IMR-90 (cell line): ENCODE results near the gene EML4. TPM values are rescaled to one million over a fixed set of nuclear protein-coding genes. Genes with fewer than 3 reads are reported as not detected.

Source experiments
- ATAC-seq: fragments of 200-7000 bp; cut with Tn5 transposase; 2 replicates; pipeline ENCODE4 v1.9.1; 2020; ENCODE audit warnings: low read depth, mild to moderate bottlenecking, moderate library complexity
- BruUV-seq: library from RNA; stranded (reverse); fragments of 400-500 nt; replicated peaks from 2 replicates; lab custom pipeline; 2021; lab: Mats Ljungman, UMichigan
- CTCF ChIA-PET: fragments of 300-600 bp; formaldehyde crosslinking; extraction: SDS; loops from one replicate; lab custom pipeline; 2021; ENCODE audit warnings: antibody characterized with exemption; lab: Yijun Ruan, JAX
- POLR2A ChIA-PET: fragments of 300-600 bp; sonication (Branson Sonifier 250); formaldehyde crosslinking; loops from one replicate; lab custom pipeline; 2022; ENCODE audit warnings: antibody characterized with exemption; ENCODE audit not compliant: unreplicated experiment; lab: Charles Lee
- DNase-seq: peaks from one replicate; pipeline ENCODE4 v3.0.0; 2013
- H2AFZ ChIP-seq: replicated peaks from 2 replicates; pipeline ENCODE3; 2013; ENCODE audit warnings: low read length, mild to moderate bottlenecking; ENCODE audit not compliant: poor library complexity
- H2AK5ac ChIP-seq: 2 replicates; pipeline ENCODE4 v1.6.1; 2013; ENCODE audit warnings: low read depth, low read length, inconsistent platforms
- H2AK9ac ChIP-seq: replicated peaks from 2 replicates; pipeline ENCODE3; 2013; ENCODE audit warnings: mild to moderate bottlenecking, low read depth, low read length, moderate library complexity; ENCODE audit not compliant: poor library complexity
- H2BK120ac ChIP-seq: 2 replicates; pipeline ENCODE4 v1.6.1; 2013; ENCODE audit warnings: low read depth, low read length, inconsistent platforms
- H2BK15ac ChIP-seq: 3 replicates; pipeline ENCODE4 v1.6.1; 2013; ENCODE audit warnings: low read depth, low read length, inconsistent platforms
- H2BK20ac ChIP-seq: 2 replicates; pipeline ENCODE4 v1.6.1; 2013; ENCODE audit warnings: low read depth, mild to moderate bottlenecking, inconsistent platforms, low read length, moderate library complexity
- H2BK5ac ChIP-seq: 2 replicates; pipeline ENCODE4 v1.6.1; 2013; ENCODE audit warnings: mild to moderate bottlenecking, low read depth, low read length, inconsistent platforms; ENCODE audit not compliant: poor library complexity, severe bottlenecking
- H3K14ac ChIP-seq: replicated peaks from 2 replicates; pipeline ENCODE4 v1.6.1; 2013; ENCODE audit warnings: low read depth, low read length, inconsistent platforms
- H3K18ac ChIP-seq: 2 replicates; pipeline ENCODE4 v1.6.1; 2013; ENCODE audit warnings: low read depth, low read length, control low read depth
- H3K23ac ChIP-seq: 2 replicates; pipeline ENCODE4 v1.6.1; 2013; ENCODE audit warnings: low read depth, low read length, inconsistent platforms
- H3K27ac ChIP-seq: 2 replicates; pipeline ENCODE4 v1.5.1; 2013; ENCODE audit warnings: mild to moderate bottlenecking, control low read depth, low read length; ENCODE audit not compliant: insufficient read depth
- H3K27me3 ChIP-seq: 2 replicates; pipeline ENCODE4 v1.6.1; 2013; ENCODE audit warnings: low read length; ENCODE audit not compliant: control insufficient read depth, insufficient read depth
- H3K36me3 ChIP-seq: 2 replicates; pipeline ENCODE4 v1.6.1; 2013; ENCODE audit warnings: low read length, mixed read lengths; ENCODE audit not compliant: control insufficient read depth, insufficient read depth
- H3K4ac ChIP-seq: 2 replicates; pipeline ENCODE4 v1.6.1; 2013; ENCODE audit warnings: low read depth, low read length, inconsistent platforms
- H3K4me1 ChIP-seq: 2 replicates; pipeline ENCODE4 v1.6.1; 2013; ENCODE audit warnings: low read length, mixed read lengths; ENCODE audit not compliant: control insufficient read depth, insufficient read depth
- H3K4me2 ChIP-seq: 2 replicates; pipeline ENCODE4 v1.6.1; 2013; ENCODE audit warnings: low read depth, mild to moderate bottlenecking, control low read depth, low read length, moderate library complexity
- H3K4me3 ChIP-seq: 2 replicates; pipeline ENCODE4 v1.5.1; 2013; ENCODE audit warnings: low read depth, mild to moderate bottlenecking, control low read depth, low read length, moderate library complexity; ENCODE audit not compliant: insufficient read depth
- H3K56ac ChIP-seq: 2 replicates; pipeline ENCODE4 v1.6.1; 2013; ENCODE audit warnings: low read length, inconsistent platforms; ENCODE audit not compliant: insufficient read depth; ENCODE audit errors: extremely low read depth
- H3K79me1 ChIP-seq, 2 experiments: 2 replicates each; pipeline ENCODE4 v1.6.1; 2013; ENCODE audit warnings: low read length in 2 of 2, inconsistent platforms in 1 of 2, low read depth in 1 of 2
- H3K9ac ChIP-seq: 2 replicates; pipeline ENCODE4 v1.6.1; 2013; ENCODE audit warnings: low read depth, low read length, control low read depth
- H3K9me1 ChIP-seq: 2 replicates; pipeline ENCODE4 v1.6.1; 2013; ENCODE audit warnings: low read length, inconsistent platforms; ENCODE audit not compliant: insufficient read depth
- H3K9me3 ChIP-seq: 2 replicates; pipeline ENCODE4 v1.6.1; 2013; ENCODE audit warnings: low read length; ENCODE audit not compliant: control insufficient read depth, insufficient read depth
- H4K20me1 ChIP-seq: 2 replicates; pipeline ENCODE4 v1.6.1; 2013; ENCODE audit warnings: low read length, inconsistent platforms; ENCODE audit not compliant: insufficient read depth
- H4K5ac ChIP-seq: 2 replicates; pipeline ENCODE4 v1.6.1; 2013; ENCODE audit warnings: mild to moderate bottlenecking, low read depth, low read length, control low read depth
- H4K8ac ChIP-seq, 2 experiments: 2 replicates each; pipeline ENCODE4 v1.6.1; 2013; ENCODE audit warnings: low read depth in 2 of 2, low read length in 2 of 2, control low read depth in 1 of 2, inconsistent platforms in 1 of 2
- H4K91ac ChIP-seq: 2 replicates; pipeline ENCODE4 v1.6.1; 2013; ENCODE audit warnings: low read depth, low read length, inconsistent platforms; ENCODE audit not compliant: insufficient read depth
- BHLHE40 ChIP-seq: fragments of 150-350 bp; IDR thresholded peaks from 2 replicates; pipeline ENCODE4 v1.6.1; 2016; ENCODE audit warnings: mild to moderate bottlenecking, low read depth, low read length
- CEBPB ChIP-seq: IDR thresholded peaks from 2 replicates; pipeline ENCODE4 v1.6.1; 2012; ENCODE audit warnings: low read depth, low read length, improper control_type of control experiment
- CHD1 ChIP-seq: IDR thresholded peaks from 2 replicates; pipeline ENCODE4 v1.6.1; 2012; ENCODE audit warnings: low read depth, low read length, improper control_type of control experiment
- FOS ChIP-seq: fragments of 150-350 bp; IDR thresholded peaks from 2 replicates; pipeline ENCODE4 v1.6.1; 2016; ENCODE audit warnings: low read depth, low read length
- MAFK ChIP-seq: IDR thresholded peaks from 2 replicates; pipeline ENCODE4 v1.6.1; 2012; ENCODE audit warnings: low read depth, low read length, improper control_type of control experiment
- POLR2A ChIP-seq: IDR thresholded peaks from 2 replicates; pipeline ENCODE4 v1.6.1; 2012; ENCODE audit warnings: mild to moderate bottlenecking, low read depth, low read length
- RAD21 ChIP-seq: IDR thresholded peaks from 2 replicates; pipeline ENCODE4 v1.6.1; 2012; ENCODE audit warnings: low read length, improper control_type of control experiment
- RCOR1 ChIP-seq: IDR thresholded peaks from 2 replicates; pipeline ENCODE4 v1.6.1; 2012; ENCODE audit warnings: mild to moderate bottlenecking, low read length, improper control_type of control experiment; ENCODE audit not compliant: insufficient replicate concordance
- RFX5 ChIP-seq: IDR thresholded peaks from 2 replicates; pipeline ENCODE4 v1.8.0; 2012; ENCODE audit warnings: low read depth, mild to moderate bottlenecking, low read length, moderate library complexity
- SMC3 ChIP-seq: fragments of 150-350 bp; IDR thresholded peaks from 2 replicates; pipeline ENCODE4 v1.6.1; 2016; ENCODE audit warnings: low read depth, mild to moderate bottlenecking, antibody characterized with exemption, low read length, moderate library complexity
- WGBS, 2 experiments: methylation state at CpG; one replicate each; pipeline versions ENCODE4 v1.1.5 to v1.1.7; 2013; ENCODE audit warnings: missing lambda C conversion rate in 2 of 2; ENCODE audit not compliant: insufficient read length in 1 of 2; ENCODE audit errors: extremely low coverage in 2 of 2; 5-methylcytosine and 5-hydroxymethylcytosine counted together
- dilution Hi-C: fragments of 300-500 bp; cut with HindIII; formaldehyde crosslinking; loops from one replicate; pipeline ENCODE4 v1.14.3; 2018; ENCODE audit warnings: low sequenced_read_pairs; ENCODE audit not compliant: unreplicated experiment
- in situ Hi-C: fragments of 300-500 bp; cut with MboI; formaldehyde crosslinking; loops from 3 replicates; pipeline ENCODE4 v1.14.3; 2019; ENCODE audit warnings: low sequenced_read_pairs, inconsistent platforms, mixed read lengths
- intact Hi-C: fragments of 100-400 bp; cut with micrococcal nuclease; formaldehyde crosslinking; loops from 2 replicates; pipeline ENCODE4 v1.10.0; 2022
- polyA plus RNA-seq, 3 experiments: library from polyadenylated mRNA; depleted of rRNA; stranded (reverse); fragments of >200 nt; gene quantifications; 2 replicates each; pipeline ENCODE4 v1.2.3, GENCODE V29; 2012; ENCODE audit warnings: low replicate concordance in 1 of 3
- total RNA-seq: library from RNA; depleted of rRNA; stranded (reverse); fragments of >200 nt; gene quantifications from 2 replicates; pipeline ENCODE4 v1.2.3, GENCODE V29; 2012
- TF ChIP-seq, protein P1 (sequence below): conservative IDR thresholded peaks from 2 replicates; pipeline ENCODE4 v1.5.1; 2012; ENCODE audit warnings: mild to moderate bottlenecking, low read depth, low read length, improper control_type of control experiment

The EML4 gene
- total and polyA plus RNA-seq, 2 of the 4 experiments (the other 2 are of a cell fraction): 29.7 to 73.7 TPM

DNA sequence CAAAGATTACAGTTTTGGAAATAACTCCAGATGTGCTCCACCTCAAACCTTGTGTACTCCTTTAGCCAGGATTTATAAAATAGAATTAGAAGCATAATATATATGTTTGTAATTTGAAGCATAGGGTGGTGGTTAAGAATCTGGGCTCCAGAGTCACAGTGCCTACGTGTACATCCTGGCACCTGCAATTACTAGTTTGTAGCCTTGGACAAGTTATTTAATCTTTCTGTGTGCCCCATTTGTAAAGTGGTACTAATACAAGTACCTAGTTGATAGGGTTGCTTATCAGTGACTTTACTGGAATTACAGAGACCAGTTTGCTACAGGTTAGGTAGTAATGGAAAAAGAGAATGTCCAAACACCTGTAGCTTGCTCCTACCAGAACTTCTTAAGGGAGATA lies 28.6 kb downstream of the EML4 start:
- Histone ChIP-seq H3K9me1 (peaks cover 22% of the 10 kb centered on the region), H3K27ac (no peak overlapping the region), H2BK20ac (no peak overlapping the region), H3K18ac (no peak overlapping the region), H2BK5ac (no peak overlapping the region), H2AFZ (no peak overlapping the region), H3K27me3 (no peaks in the 10 kb centered on the region), H3K4me3 (no peak overlapping the region), H3K23ac (no peak overlapping the region), H2AK5ac (no peak overlapping the region), H4K8ac (no peak overlapping the region), H3K79me1 (peaks cover 42 to 65% of the 10 kb centered on the region in 2 experiments), H2AK9ac (no peak overlapping the region), H4K5ac (no peak overlapping the region), H2BK15ac (no peak overlapping the region), H3K36me3 (no peaks in the 10 kb centered on the region), H3K9ac (no peak overlapping the region), H3K4me2 (no peak overlapping the region), H2BK120ac (no peak overlapping the region), H3K14ac (no peak overlapping the region), H3K56ac (no peak overlapping the region), H3K9me3 (no peaks in the 10 kb centered on the region), H4K91ac (no peak overlapping the region), H3K4ac (no peak overlapping the region), H4K20me1 (peaks cover 9% of the 10 kb centered on the region; the same call in 1 of the 2 replicates), H3K4me1 (peaks cover 22% of the 10 kb centered on the region)
- BruUV-seq: no TSS peak
- ATAC-seq (no peak), DNase-seq (no peak)
- TF ChIP-seq BHLHE40 (no peak), RFX5 (no peak), RCOR1 (no peak), RAD21 (no peak), MAFK (no peak), CHD1 (no peak), FOS (no peak), POLR2A (no peak), CEBPB (no peak), SMC3 (no peak)
- TF ChIP-seq, protein P1, sequence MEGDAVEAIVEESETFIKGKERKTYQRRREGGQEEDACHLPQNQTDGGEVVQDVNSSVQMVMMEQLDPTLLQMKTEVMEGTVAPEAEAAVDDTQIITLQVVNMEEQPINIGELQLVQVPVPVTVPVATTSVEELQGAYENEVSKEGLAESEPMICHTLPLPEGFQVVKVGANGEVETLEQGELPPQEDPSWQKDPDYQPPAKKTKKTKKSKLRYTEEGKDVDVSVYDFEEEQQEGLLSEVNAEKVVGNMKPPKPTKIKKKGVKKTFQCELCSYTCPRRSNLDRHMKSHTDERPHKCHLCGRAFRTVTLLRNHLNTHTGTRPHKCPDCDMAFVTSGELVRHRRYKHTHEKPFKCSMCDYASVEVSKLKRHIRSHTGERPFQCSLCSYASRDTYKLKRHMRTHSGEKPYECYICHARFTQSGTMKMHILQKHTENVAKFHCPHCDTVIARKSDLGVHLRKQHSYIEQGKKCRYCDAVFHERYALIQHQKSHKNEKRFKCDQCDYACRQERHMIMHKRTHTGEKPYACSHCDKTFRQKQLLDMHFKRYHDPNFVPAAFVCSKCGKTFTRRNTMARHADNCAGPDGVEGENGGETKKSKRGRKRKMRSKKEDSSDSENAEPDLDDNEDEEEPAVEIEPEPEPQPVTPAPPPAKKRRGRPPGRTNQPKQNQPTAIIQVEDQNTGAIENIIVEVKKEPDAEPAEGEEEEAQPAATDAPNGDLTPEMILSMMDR: no peak
- POLR2A ChIA-PET: no interaction called here
- dilution Hi-C loops: no loop called here
- intact Hi-C loops: loop anchor here (2.0 kb wide), 1 partner anchor 101 kb away; no protein-coding TSS in a partner anchor
- in situ Hi-C loops: no loop called here
- 100% methylated on average over 1 of the region's 1 CpG; no CpG with 5 or more reads in 1 of the 2 experiments for WGBS, 2 experiments
- CTCF ChIA-PET: no interaction called here
